Smooth muscle cell (in vitro differentiated cells): ENCODE results near the gene SLC9A3. TPM values are rescaled to one million over a fixed set of nuclear protein-coding genes. Genes with fewer than 3 reads are reported as not detected.

ENCODE experiments used
- DNase-seq: peaks from one replicate; lab custom pipeline; 2025; ENCODE audit not compliant: unreplicated experiment; lab: John Stamatoyannopoulos, UW
- H2AFZ ChIP-seq: fragments of 200-600 bp; sonication (generic); 2 replicates; pipeline ENCODE4 v1.6.0; 2016; ENCODE audit warnings: antibody characterized with exemption, low read depth, mild to moderate bottlenecking
- H3F3A ChIP-seq: fragments of 200-600 bp; sonication (generic); 2 replicates; pipeline ENCODE4 v1.6.0; 2017; ENCODE audit warnings: antibody characterized with exemption, low read depth
- H3K27ac ChIP-seq: fragments of 200-600 bp; sonication (generic); 2 replicates; pipeline ENCODE4 v1.5.1; 2016; ENCODE audit warnings: low read depth, mild to moderate bottlenecking
- H3K27me3 ChIP-seq: fragments of 200-600 bp; sonication (generic); 2 replicates; pipeline ENCODE4 v1.6.1; 2016; ENCODE audit warnings: low read depth, mild to moderate bottlenecking
- H3K36me3 ChIP-seq: fragments of 200-600 bp; sonication (generic); 2 replicates; pipeline ENCODE4 v1.5.1; 2016; ENCODE audit warnings: low read depth
- H3K4me1 ChIP-seq: fragments of 200-600 bp; sonication (generic); 2 replicates; pipeline ENCODE4 v1.5.1; 2016; ENCODE audit warnings: low read depth
- H3K4me2 ChIP-seq: fragments of 200-600 bp; sonication (generic); 2 replicates; pipeline ENCODE4 v1.6.0; 2016; ENCODE audit warnings: mild to moderate bottlenecking
- H3K4me3 ChIP-seq: fragments of 200-600 bp; sonication (generic); 2 replicates; pipeline ENCODE4 v1.5.1; 2016; ENCODE audit warnings: mild to moderate bottlenecking
- H3K79me2 ChIP-seq: fragments of 200-600 bp; sonication (generic); 2 replicates; pipeline ENCODE4 v1.6.0; 2016; ENCODE audit warnings: low read depth, mild to moderate bottlenecking
- H3K9ac ChIP-seq: fragments of 200-600 bp; sonication (generic); 2 replicates; pipeline ENCODE4 v1.6.0; 2016; ENCODE audit warnings: low read depth
- H3K9me3 ChIP-seq: fragments of 200-600 bp; sonication (generic); replicated peaks from 2 replicates; pipeline ENCODE4 v1.5.1; 2016; ENCODE audit warnings: low read depth
- H4K20me1 ChIP-seq: fragments of 200-600 bp; sonication (generic); 2 replicates; pipeline ENCODE4 v1.6.0; 2016; ENCODE audit warnings: low read depth
- CTCF ChIP-seq: fragments of 200-600 bp; sonication (generic); IDR thresholded peaks from 2 replicates; pipeline ENCODE4 v1.5.1; 2017; ENCODE audit warnings: borderline replicate concordance, mild to moderate bottlenecking, antibody characterized with exemption; ENCODE audit not compliant: insufficient read depth, poor library complexity, severe bottlenecking
- WGBS: methylation state at CpG from one replicate; pipeline ENCODE4 v1.1.7; 2016; ENCODE audit warnings: low lambda C conversion rate; 5-methylcytosine and 5-hydroxymethylcytosine counted together
- polyA plus RNA-seq: library from polyadenylated mRNA; unstranded; fragments of >200 nt; fragmentation: Nextera tagmentation; extraction: Ambion mirVana; gene quantifications from 2 replicates; pipeline ENCODE4 v1.2.1, GENCODE V29; 2016
- total RNA-seq: library from RNA; depleted of rRNA; stranded (reverse); fragments of >200 nt; gene quantifications from 2 replicates; pipeline ENCODE4 v1.2.3, GENCODE V29; 2014

The SLC9A3 gene
- 1.1 and 1.8 TPM in 2 replicates for total RNA-seq
- 0.96 and 1.1 TPM in 2 replicates for polyA plus RNA-seq

- H3K27me3 ChIP-seq = peaks cover 93% of the 10 kb centered on the region
- no peaks in the 10 kb centered on the region for H3K36me3 ChIP-seq
- no peaks in the 10 kb centered on the region for H3K9me3 ChIP-seq
- peak within 1 kb of the TSS; percentile 39 for H3K4me3 ChIP-seq
- no peak for TF ChIP-seq CTCF
- H2AFZ ChIP-seq = no peak within 1 kb of the TSS
- H3K79me2 ChIP-seq = no peaks in the 10 kb centered on the region
- WGBS = 12% methylated on average over 26 of the region's 89 CpGs
- no peaks in the 10 kb centered on the region for H4K20me1 ChIP-seq
- H3K4me2 ChIP-seq = peak within 1 kb of the TSS; percentile 84
- H3K4me1 ChIP-seq = peaks cover 19% of the 10 kb centered on the region
- H3K27ac ChIP-seq = no peak within 1 kb of the TSS
- H3F3A ChIP-seq = no peaks in the 10 kb centered on the region
- DNase-seq = no peak
- no peak within 1 kb of the TSS for H3K9ac ChIP-seq
Observed at GRCh38 chr5:524234-524972, at the start of gene SLC9A3. TSS of gene SLC9A3 (minus strand) at chr5:524449.

- Histone ChIP-seq H3K9ac (no peak overlapping the region), H3K4me1 (no peaks in the 10 kb centered on the region), H3K9me3 (no peaks in the 10 kb centered on the region), H3K36me3 (no peaks in the 10 kb centered on the region), H3K4me2 (no peak overlapping the region), H3K79me2 (no peaks in the 10 kb centered on the region), H3K4me3 (no peak overlapping the region), H3K27ac (no peak overlapping the region), H4K20me1 (no peaks in the 10 kb centered on the region), H2AFZ (no peak overlapping the region), H3K27me3 (peaks cover under 1% of the 10 kb centered on the region), H3F3A (no peaks in the 10 kb centered on the region)
- TF ChIP-seq CTCF = no peak
- 64% methylated on average over 16 of the region's 16 CpGs for WGBS
- DNase-seq = no peak
Observed at GRCh38 chr5:573976-574375, 49.7 kb upstream of the SLC9A3 start.

GRCh38 chr5:573206-573605 is 49.0 kb upstream of the SLC9A3 start:
- no peaks in the 10 kb centered on the region for H3F3A ChIP-seq
- TF ChIP-seq CTCF = no peak
- no peaks in the 10 kb centered on the region for H3K36me3 ChIP-seq
- WGBS = 95% methylated on average over 12 of the region's 12 CpGs
- no peaks in the 10 kb centered on the region for H3K9me3 ChIP-seq
- H3K27ac ChIP-seq = no peak overlapping the region
- H3K4me3 ChIP-seq = no peak overlapping the region
- no peaks in the 10 kb centered on the region for H4K20me1 ChIP-seq
- no peaks in the 10 kb centered on the region for H3K4me1 ChIP-seq
- H3K9ac ChIP-seq = no peak overlapping the region
- no peaks in the 10 kb centered on the region for H3K79me2 ChIP-seq
- H3K4me2 ChIP-seq = no peak overlapping the region
- H3K27me3 ChIP-seq = no peaks in the 10 kb centered on the region
- no peak overlapping the region for H2AFZ ChIP-seq
- no peak for DNase-seq
